Subcutaneous abdominal adipose tissue (tissue), 5 donors: ENCODE data around the gene SEPTIN2.
"Not testable (repeated sequence)": the region's sequence is repeated elsewhere in the genome, so short reads cannot be mapped to it uniquely, and the experiment has no call there.

Experiments used
- H3K27ac ChIP-seq: one replicate; pipeline ENCODE4 v1.7.0; 2013; ENCODE audit warnings: low read depth, mild to moderate bottlenecking, inconsistent platforms, low read length, moderate library complexity
- H3K27me3 ChIP-seq, 5 donors: one replicate each; pipeline ENCODE4 v1.7.0; 2013; ENCODE audit warnings: low read length in 5 of 5, inconsistent platforms in 1 of 5; ENCODE audit not compliant: control insufficient read depth in 5 of 5, insufficient read depth in 4 of 5
- H3K36me3 ChIP-seq, 5 donors: one replicate each; pipeline ENCODE4 v1.7.0; 2013; ENCODE audit warnings: low read length in 5 of 5; ENCODE audit not compliant: control insufficient read depth in 5 of 5, insufficient read depth in 5 of 5
- H3K4me1 ChIP-seq, 5 donors: one replicate each; pipeline ENCODE4 v1.7.0; 2013; ENCODE audit warnings: low read length in 5 of 5, mild to moderate bottlenecking in 3 of 5, moderate library complexity in 1 of 5; ENCODE audit not compliant: control insufficient read depth in 5 of 5, insufficient read depth in 5 of 5
- H3K4me3 ChIP-seq, 5 donors: one replicate each; pipeline ENCODE4 v1.7.0; 2013; ENCODE audit warnings: low read length in 5 of 5, low read depth in 1 of 5
- H3K9ac ChIP-seq, 5 donors: one replicate each; pipeline ENCODE4 v1.7.0; 2013; ENCODE audit warnings: low read length in 5 of 5, mild to moderate bottlenecking in 4 of 5, moderate library complexity in 3 of 5
- H3K9me3 ChIP-seq, 5 donors: one replicate each; pipeline ENCODE4 v1.7.0; 2013; ENCODE audit warnings: low read length in 5 of 5; ENCODE audit not compliant: control insufficient read depth in 5 of 5
- donor health status: healthy.
- donor health status: healthy.
- donor health status: healthy.
- donor health status: healthy.
- donor health status: healthy.

Gene SEPTIN2

DNA sequence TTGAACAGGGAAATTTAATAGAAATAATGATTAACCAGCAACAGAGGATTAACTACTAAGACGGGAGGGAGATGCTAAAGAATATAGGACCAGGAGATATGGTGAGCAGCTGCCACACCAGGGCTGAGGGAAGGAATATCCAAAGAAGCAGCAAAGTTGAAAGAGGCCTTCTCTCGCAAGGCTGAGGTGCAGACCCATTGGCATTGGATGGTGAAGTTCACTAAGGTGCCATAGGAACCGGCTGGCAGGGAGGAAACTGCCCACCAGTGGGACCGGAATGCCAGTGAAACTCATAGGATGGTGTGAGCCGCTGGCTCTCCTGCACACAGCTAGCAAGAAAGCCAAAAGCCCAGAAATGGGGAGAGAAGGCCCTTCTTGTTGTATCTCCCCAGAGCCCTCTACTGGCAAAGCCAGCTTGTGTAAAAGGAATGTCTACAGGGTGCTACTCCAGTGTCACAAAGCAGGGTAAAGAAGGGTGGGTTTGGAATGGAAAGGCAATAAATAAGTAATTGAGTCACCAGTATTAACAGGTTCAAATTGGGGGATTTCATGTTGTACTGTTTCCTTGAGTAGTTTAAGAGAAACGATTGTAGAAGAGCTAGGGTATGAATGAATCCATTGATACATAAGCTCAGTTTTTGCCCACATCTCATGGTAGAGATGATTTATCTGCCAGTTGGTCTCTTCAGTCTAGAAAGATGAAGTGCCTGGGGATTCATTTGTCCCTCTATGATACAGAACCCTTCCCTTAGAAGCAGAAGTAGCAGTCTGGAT is 76.4 kb downstream of the SEPTIN2 start:
- no peaks in the 10 kb centered on the region for H3K27me3 ChIP-seq
- no peak overlapping the region for H3K27ac ChIP-seq
- no peak overlapping the region for H3K4me3 ChIP-seq
- H3K9ac ChIP-seq: no peak overlapping the region
- no peaks in the 10 kb centered on the region for H3K9me3 ChIP-seq
- no peaks in the 10 kb centered on the region for H3K4me1 ChIP-seq
- H3K36me3 ChIP-seq: peaks cover 2 to 6% (median 4%) of the 10 kb centered on the region in 5 donors

GRCh38 chr2:241392753-241393152 is 77.0 kb downstream of the SEPTIN2 start:
- not testable (repeated sequence) for H3K9me3 ChIP-seq, H3K36me3 ChIP-seq, H3K9ac ChIP-seq, H3K4me1 ChIP-seq, H3K27me3 ChIP-seq, H3K27ac ChIP-seq, H3K4me3 ChIP-seq

GRCh38 chr2:241393524-241394196 is 77.9 kb downstream of the SEPTIN2 start:
- Histone ChIP-seq H3K4me1 (no peaks in the 10 kb centered on the region), H3K27ac (no peak overlapping the region), H3K4me3 (no peak overlapping the region), H3K9me3 (no peaks in the 10 kb centered on the region), H3K27me3 (no peaks in the 10 kb centered on the region), H3K9ac (no peak overlapping the region), H3K36me3 (peaks cover 2 to 6% (median 4%) of the 10 kb centered on the region in 5 donors)

DNA sequence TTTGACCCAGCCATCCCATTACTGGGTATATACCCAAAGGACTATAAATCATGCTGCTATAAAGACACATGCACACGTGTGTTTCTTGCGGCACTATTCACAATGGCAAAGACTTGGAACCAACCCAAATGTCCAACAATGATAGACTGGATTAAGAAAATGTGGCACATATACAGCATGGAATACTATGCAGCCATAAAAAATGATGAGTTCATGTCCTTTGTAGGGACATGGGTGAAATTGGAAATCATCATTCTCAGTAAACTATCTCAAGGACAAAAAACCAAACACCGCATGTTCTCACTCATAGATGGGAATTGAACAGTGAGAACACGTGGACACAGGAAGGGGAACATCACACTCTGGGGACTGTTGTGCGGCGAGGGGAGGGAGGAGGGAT is 81.1 kb downstream of the SEPTIN2 start:
- H3K9ac ChIP-seq, H3K36me3 ChIP-seq, H3K27ac ChIP-seq, H3K4me1 ChIP-seq, H3K9me3 ChIP-seq, H3K4me3 ChIP-seq, H3K27me3 ChIP-seq: not testable (repeated sequence)

GRCh38 chr2:241399941-241400922 is 84.5 kb downstream of the SEPTIN2 start:
- H3K9ac ChIP-seq: no peak overlapping the region
- H3K27ac ChIP-seq: no peak overlapping the region
- H3K27me3 ChIP-seq: no peaks in the 10 kb centered on the region
- H3K9me3 ChIP-seq: no peaks in the 10 kb centered on the region
- H3K4me3 ChIP-seq: no peak overlapping the region
- peaks cover 5 to 9% (median 8%) of the 10 kb centered on the region in 5 donors for H3K36me3 ChIP-seq
- no peaks in the 10 kb centered on the region for H3K4me1 ChIP-seq
